ENCODE results near the gene ASMT. TPM values are rescaled to one million over a fixed set of nuclear protein-coding genes. Genes with fewer than 3 reads are reported as not detected.
A peak's percentile ranks its signal among the peaks of the same experiment; 100 is the strongest.
"Not testable (repeated sequence)": the region's sequence is repeated elsewhere in the genome, so short reads cannot be mapped to it uniquely, and the experiment has no call there.

ASMT gene
- total RNA-seq, 4 donors from 2014 or later: 1.4 TPM; not detected in 3

- not testable (repeated sequence) for H3K4me1 ChIP-seq, H3K9me3 ChIP-seq, H3K27ac ChIP-seq, ATAC-seq, H3K4me3 ChIP-seq, H3K36me3 ChIP-seq
- WGBS, 2 donors (ENCODE audit: low coverage in 1 of 2): 38 to 83% methylated on average over 11 to 15 of the region's 25 CpGs
- peak; percentile 59 to 74 (median 72) for TF ChIP-seq CTCF (IDR thresholded peaks at IDR 0.05)
- H3K27me3 ChIP-seq: peaks cover 26% of the 10 kb centered on the region
Observed at GRCh38 chrX:1652011-1652811, 37.4 kb downstream of the ASMT start.

DNA sequence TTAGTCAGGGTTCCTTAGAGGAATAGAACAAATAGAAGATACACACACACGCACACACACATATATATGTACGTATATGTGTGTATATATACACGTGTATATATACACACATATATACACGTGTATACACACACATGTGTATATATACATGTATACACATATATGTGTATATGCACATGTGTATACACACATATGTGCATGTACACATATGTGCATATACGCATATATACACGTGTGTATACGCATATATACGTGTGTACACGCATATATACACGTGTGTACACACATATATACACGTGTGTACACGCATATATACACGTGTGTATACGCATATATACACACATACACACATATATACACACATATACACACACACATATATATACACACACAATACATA, 41.5 kb downstream of the ASMT start:
- peaks cover 0 to 11% (median 0%) of the 10 kb centered on the region in 3 donors for H3K4me1 ChIP-seq
- ATAC-seq: no peak
- no peak for TF ChIP-seq POLR2A (IDR thresholded peaks at IDR 0.05)
- TF ChIP-seq CTCF (IDR thresholded peaks at IDR 0.05): no peak
- no peak for TF ChIP-seq POLR2AphosphoS5 (IDR thresholded peaks at IDR 0.05)
- TF ChIP-seq EP300 (IDR thresholded peaks at IDR 0.05): no peak
- H3K4me3 ChIP-seq: no peak overlapping the region
- H3K27me3 ChIP-seq: no peaks in the 10 kb centered on the region
- no peak overlapping the region for H3K27ac ChIP-seq
- H3K9me3 ChIP-seq: no peaks in the 10 kb centered on the region
- H3K36me3 ChIP-seq: no peaks in the 10 kb centered on the region
- WGBS, 2 donors (ENCODE audit: low coverage in 1 of 2): 72 to 88% methylated on average over 4 to 13 of the region's 14 CpGs

- Histone ChIP-seq H3K36me3 (no peaks in the 10 kb centered on the region), H3K9me3 (no peaks in the 10 kb centered on the region), H3K4me3 (no peak overlapping the region), H3K27ac (no peak overlapping the region), H3K4me1 (peaks cover 0 to 11% (median 0%) of the 10 kb centered on the region in 3 donors), H3K27me3 (no peaks in the 10 kb centered on the region)
- no peak for ATAC-seq
- 14 to 16% methylated on average over 5 to 11 of the region's 13 CpGs for WGBS, 2 donors (ENCODE audit: low coverage in 1 of 2)
- TF ChIP-seq POLR2A (IDR thresholded peaks at IDR 0.05) (no peak), EP300 (IDR thresholded peaks at IDR 0.05) (no peak), CTCF (IDR thresholded peaks at IDR 0.05) (no peak), POLR2AphosphoS5 (IDR thresholded peaks at IDR 0.05) (no peak)
Observed at GRCh38 chrX:1657367-1658070, 42.7 kb downstream of the ASMT start.

- no peak for ATAC-seq
Observed at GRCh38 chrX:1658071-1658491, 43.2 kb downstream of the ASMT start.

More at GRCh38 chrX:1658071-1658491, 43.2 kb downstream of the ASMT start:
- H3K36me3 ChIP-seq: no peaks in the 10 kb centered on the region
- TF ChIP-seq EP300 (IDR thresholded peaks at IDR 0.05) (no peak), POLR2A (IDR thresholded peaks at IDR 0.05) (no peak), POLR2AphosphoS5 (IDR thresholded peaks at IDR 0.05) (no peak), CTCF (IDR thresholded peaks at IDR 0.05) (no peak)
- WGBS, 2 donors (ENCODE audit: low coverage in 1 of 2): 25 to 37% methylated on average over 9 to 10 of the region's 14 CpGs
- no peak overlapping the region for H3K4me3 ChIP-seq
- no peak overlapping the region for H3K27ac ChIP-seq
- H3K4me1 ChIP-seq: peaks cover 0 to 11% (median 0%) of the 10 kb centered on the region in 3 donors
- H3K9me3 ChIP-seq: no peaks in the 10 kb centered on the region
- H3K27me3 ChIP-seq: no peaks in the 10 kb centered on the region
